GM10248 (cell line): ENCODE data around the gene ZNF566.

ENCODE experiments used
- CTCF ChIA-PET: fragments of 300-600 bp; sonication (Branson Sonifier 250); formaldehyde crosslinking; extraction: SDS; loops from one replicate; lab custom pipeline; 2021; ENCODE audit warnings: antibody characterized with exemption; lab: Yijun Ruan, JAX
- POLR2A ChIA-PET: fragments of 350-650 bp; sonication (Branson Sonifier 250); formaldehyde crosslinking; extraction: SDS; loops from one replicate; lab custom pipeline; 2020; ENCODE audit warnings: antibody characterized with exemption; lab: Yijun Ruan, JAX
- DNase-seq: peaks from one replicate; pipeline ENCODE4 v3.0.0; 2012; ENCODE audit errors: extremely low spot score
- TF ChIP-seq, protein P1 (sequence below): IDR thresholded peaks from 2 replicates; pipeline ENCODE4 v1.5.1; 2012; ENCODE audit warnings: mild to moderate bottlenecking, low read depth; ENCODE audit errors: extremely low read depth, missing control alignments, control extremely low read depth

ZNF566 gene

DNA sequence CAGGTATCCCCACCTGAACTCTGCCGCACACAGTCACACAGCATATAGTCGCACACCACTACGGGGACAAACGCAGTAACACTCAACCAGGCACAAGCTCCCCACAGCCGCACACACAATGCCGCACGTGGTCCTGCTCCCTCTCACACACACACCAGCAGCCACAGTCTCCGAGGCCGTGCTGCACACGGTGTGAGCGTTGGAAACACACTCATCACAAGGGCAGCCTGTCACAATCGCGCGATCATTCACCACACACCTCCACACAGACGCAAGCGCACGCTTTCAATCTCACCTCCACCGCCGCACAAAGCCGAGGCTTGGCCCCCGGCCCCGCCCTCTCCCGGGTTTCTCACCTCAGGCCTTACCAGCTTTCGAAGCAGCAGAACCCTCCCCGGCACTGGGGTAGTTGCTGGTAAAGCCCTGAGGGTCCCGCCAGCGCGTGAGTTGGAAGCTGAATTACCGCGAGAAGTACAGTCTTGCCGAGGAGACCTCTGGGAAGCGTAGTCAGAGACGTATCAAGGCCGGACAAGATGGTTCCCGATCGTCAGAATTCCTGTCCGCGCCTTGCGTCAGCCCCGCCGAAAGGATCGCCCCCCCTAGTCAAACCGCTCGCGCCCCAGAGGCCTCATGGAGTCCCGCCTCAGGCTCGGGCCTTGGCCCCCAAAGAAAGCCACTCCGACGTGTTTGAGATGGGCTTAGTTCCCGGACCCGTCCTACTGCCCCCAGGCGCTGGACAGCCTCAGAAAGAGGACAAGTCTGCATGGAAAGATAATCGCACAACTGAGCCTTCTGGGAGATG, at the start of gene ZNF566:
Gene ZNF566, minus strand, starts transcription at position 444 of the 802 bp plus-strand sequence. CDS start 13,004 bp downstream, outside the sequence.
- POLR2A ChIA-PET, result interaction anchor here (0.5 kb wide), 1 partner anchor 103 kb away, joined by 3 read pairs; no protein-coding TSS in a partner anchor
- TF ChIP-seq, protein P1, sequence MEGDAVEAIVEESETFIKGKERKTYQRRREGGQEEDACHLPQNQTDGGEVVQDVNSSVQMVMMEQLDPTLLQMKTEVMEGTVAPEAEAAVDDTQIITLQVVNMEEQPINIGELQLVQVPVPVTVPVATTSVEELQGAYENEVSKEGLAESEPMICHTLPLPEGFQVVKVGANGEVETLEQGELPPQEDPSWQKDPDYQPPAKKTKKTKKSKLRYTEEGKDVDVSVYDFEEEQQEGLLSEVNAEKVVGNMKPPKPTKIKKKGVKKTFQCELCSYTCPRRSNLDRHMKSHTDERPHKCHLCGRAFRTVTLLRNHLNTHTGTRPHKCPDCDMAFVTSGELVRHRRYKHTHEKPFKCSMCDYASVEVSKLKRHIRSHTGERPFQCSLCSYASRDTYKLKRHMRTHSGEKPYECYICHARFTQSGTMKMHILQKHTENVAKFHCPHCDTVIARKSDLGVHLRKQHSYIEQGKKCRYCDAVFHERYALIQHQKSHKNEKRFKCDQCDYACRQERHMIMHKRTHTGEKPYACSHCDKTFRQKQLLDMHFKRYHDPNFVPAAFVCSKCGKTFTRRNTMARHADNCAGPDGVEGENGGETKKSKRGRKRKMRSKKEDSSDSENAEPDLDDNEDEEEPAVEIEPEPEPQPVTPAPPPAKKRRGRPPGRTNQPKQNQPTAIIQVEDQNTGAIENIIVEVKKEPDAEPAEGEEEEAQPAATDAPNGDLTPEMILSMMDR, result no peak
- peak; percentile 95 for DNase-seq
- CTCF ChIA-PET, result interaction anchor here (1.3 kb wide), 1 partner anchor 81 kb away, joined by 3 read pairs; no protein-coding TSS in a partner anchor

DNA sequence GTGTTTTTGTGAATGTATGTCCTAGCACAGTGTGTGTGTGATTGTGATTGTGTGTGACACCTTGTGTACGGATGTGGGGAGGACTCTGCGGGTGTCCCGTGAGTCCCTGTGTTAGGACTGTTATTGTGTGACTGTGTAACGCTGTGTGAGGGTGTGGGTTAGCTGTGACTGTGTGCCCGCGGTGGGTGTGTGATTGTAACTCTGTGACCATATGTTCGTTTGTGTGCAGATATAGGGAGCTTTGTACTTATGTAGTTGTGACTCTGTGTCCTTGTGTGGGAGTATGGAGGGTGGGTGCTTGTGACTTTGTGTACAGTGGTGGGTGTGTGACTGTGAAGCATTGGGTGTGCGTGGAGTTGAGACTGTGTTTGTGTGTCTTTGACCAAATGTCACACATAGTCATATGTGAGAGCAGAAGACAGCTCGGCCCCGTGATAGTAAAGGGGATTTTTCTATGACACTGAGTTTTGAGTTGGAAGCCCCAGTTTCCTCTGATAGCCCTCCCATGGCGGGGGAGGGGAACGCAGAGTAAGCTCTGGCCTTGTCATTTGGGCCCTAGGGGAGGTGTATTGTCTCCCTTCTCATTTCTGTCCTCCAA, 39.7 kb upstream of the ZNF566 start:
- CTCF ChIA-PET, result interaction anchor here (0.8 to 1.6 kb wide), 5 partner anchors 12 to 388 kb away, joined by 3 read pairs; partner anchors contain the start of gene ZFP14
- POLR2A ChIA-PET, result interaction anchor here (0.6 to 1.6 kb wide), 5 partner anchors 40 to 309 kb away, joined by 3 to 7 read pairs (median 3); partner anchors contain the start of genes ZNF529 and ZNF850
- DNase-seq, result peak; percentile 36
- TF ChIP-seq, protein P1, result no peak

DNA sequence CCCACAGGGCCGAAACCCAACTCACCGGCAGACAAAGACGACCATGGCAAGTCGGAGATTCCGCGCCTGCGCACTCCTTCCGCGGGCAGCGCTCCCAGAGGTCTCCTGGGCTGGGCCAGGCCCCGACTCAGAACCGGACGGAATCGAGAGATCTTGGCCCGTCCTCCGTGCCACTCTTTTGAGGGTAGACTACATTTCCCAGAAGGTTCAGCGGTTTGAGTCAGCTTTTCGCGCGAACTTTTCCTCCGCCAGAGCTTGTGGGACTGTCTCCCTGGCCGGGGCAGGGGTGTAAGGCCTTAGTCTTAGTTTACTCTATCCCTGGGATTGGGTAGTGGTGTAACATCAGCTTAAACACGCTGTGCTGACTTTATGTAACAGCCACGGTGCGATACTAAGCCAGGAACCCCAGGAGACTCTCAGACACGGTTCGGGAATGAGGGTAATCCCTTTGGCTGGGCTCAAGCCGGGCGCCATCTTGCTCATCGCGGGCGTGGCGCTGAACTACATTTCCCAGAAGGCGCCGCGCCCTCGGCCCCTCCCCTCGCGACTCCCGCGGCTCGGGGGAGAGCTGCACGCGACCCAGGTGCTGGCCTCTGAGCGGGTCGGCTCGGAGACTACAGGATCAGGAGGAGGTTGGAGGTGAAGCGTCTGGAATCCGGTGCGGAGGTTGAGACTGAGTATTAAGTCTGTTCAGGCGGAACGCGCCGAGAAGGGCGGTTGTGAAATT, 39.0 kb upstream of the ZNF566 start, which contains the start of gene ZNF260:
Gene ZNF260, minus strand, starts transcription at position 78 of the 727 bp plus-strand sequence. CDS start 13,033 bp downstream, outside the sequence.
- TF ChIP-seq, protein P1, result no peak
- CTCF ChIA-PET, result interaction anchor here (1.2 to 1.6 kb wide), 3 partner anchors 13 to 389 kb away, joined by 3 read pairs; no protein-coding TSS in a partner anchor
- POLR2A ChIA-PET, result interaction anchor here (0.5 to 1.6 kb wide), 5 partner anchors 42 to 309 kb away, joined by 3 to 7 read pairs (median 3); partner anchors contain the start of genes ZNF529 and ZNF850
- peak; percentile 94 for DNase-seq

DNA sequence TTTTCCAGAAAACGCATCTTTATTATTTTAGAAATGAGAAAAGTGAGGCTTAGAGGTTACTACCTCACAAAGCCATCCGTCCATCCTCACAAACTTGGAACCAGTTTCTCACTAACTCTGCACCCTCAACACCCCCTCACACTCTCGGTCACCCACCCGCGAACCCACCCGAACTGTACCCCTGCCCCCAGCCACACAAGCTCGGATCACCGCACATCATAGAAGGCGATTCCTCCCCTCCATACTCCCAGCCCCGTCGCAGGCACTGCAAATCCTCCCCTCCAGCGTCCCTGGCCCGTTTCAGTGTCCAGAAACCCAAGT, 38.5 kb upstream of the ZNF566 start:
- TF ChIP-seq, protein P1, result no peak
- ChIA-PET CTCF (interaction anchor here (1.2 to 1.6 kb wide), 3 partner anchors 14 to 389 kb away, joined by 3 read pairs; no protein-coding TSS in a partner anchor), POLR2A (no interaction called here)
- DNase-seq, result no peak

DNA sequence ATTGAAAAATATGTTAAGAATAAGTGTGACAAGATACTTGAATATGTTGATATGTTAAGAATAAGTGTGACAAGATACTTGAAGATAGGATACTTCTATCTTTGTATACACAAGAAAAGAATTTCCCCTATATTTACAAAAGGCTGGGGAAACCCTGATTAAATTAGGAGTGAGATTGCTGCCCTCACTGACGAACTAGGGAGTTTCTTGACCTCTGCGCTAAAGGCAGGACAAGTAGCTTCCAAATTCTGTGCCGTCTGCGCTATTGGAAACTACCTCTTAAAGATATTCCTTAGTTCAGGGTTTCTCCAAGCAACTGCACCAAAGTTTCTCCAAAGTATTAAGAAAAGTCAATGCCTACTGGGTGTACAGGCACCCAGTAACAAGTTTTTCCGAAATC, 38.0 kb upstream of the ZNF566 start:
- ChIA-PET CTCF (interaction anchor here (1.5 kb wide), 1 partner anchor 124 kb away, joined by 3 read pairs; no protein-coding TSS in a partner anchor), POLR2A (interaction anchor here (0.6 kb wide), 1 partner anchor 149 kb away, joined by 3 read pairs; no protein-coding TSS in a partner anchor)
- DNase-seq, result peak; percentile 14
- TF ChIP-seq, protein P1, result no peak
